CD14-positive monocyte (primary cell): ENCODE data around the gene SGCE. TPM values are rescaled to one million over a fixed set of nuclear protein-coding genes. Genes with fewer than 3 reads are reported as not detected.

Source experiments
- DNase-seq, 3 donors: peaks; one replicate each; pipeline ENCODE4 v3.0.0-alpha.2; 2011 to 2022
- H2AFZ ChIP-seq: 2 replicates; pipeline ENCODE4 v1.6.0; 2012; ENCODE audit warnings: mild to moderate bottlenecking, low read depth, low read length, inconsistent platforms; ENCODE audit not compliant: insufficient read depth, poor library complexity, severe bottlenecking
- H3K27ac ChIP-seq, 2 donors: 1 replicate in 1 of 2; 2 replicates in 1 of 2; pipeline ENCODE4 v1.5.1; 2012 to 2013; ENCODE audit warnings: low read length in 2 of 2, control low read depth in 1 of 2, inconsistent platforms in 1 of 2, low read depth in 1 of 2, mild to moderate bottlenecking in 1 of 2
- H3K27me3 ChIP-seq, 2 donors: one replicate each; pipeline versions ENCODE4 v1.6.0 to v1.6.1; 2011 to 2013; ENCODE audit warnings: low read length in 2 of 2; ENCODE audit not compliant: control insufficient read depth in 2 of 2, insufficient read depth in 2 of 2
- H3K36me3 ChIP-seq, 2 donors: replicated peaks in 1 of 2; 1 replicate in 1 of 2; 2 replicates in 1 of 2; pipeline versions ENCODE4 v1.5.1 to v1.6.1; 2012 to 2013; ENCODE audit warnings: low read length in 2 of 2, control low read depth in 1 of 2, inconsistent platforms in 1 of 2, mild to moderate bottlenecking in 1 of 2; ENCODE audit not compliant: insufficient read depth in 2 of 2, control insufficient read depth in 1 of 2
- H3K4me1 ChIP-seq, 2 donors: 1 replicate in 1 of 2; 2 replicates in 1 of 2; pipeline versions ENCODE4 v1.5.1 to v1.6.1; 2012 to 2013; ENCODE audit warnings: low read length in 2 of 2, control low read depth in 1 of 2, inconsistent platforms in 1 of 2, mild to moderate bottlenecking in 1 of 2, moderate library complexity in 1 of 2; ENCODE audit not compliant: insufficient read depth in 2 of 2, control insufficient read depth in 1 of 2
- H3K4me2 ChIP-seq: replicated peaks from 2 replicates; pipeline ENCODE3; 2012; ENCODE audit warnings: low read length, moderate library complexity, mild to moderate bottlenecking; ENCODE audit not compliant: poor library complexity, severe bottlenecking; ENCODE audit errors: extremely low read depth
- H3K4me3 ChIP-seq, 3 experiments: fragments of 200-600 bp in 1 of 3; sonication (generic) in 1 of 3; replicated peaks in 1 of 3; 1 replicate in 2 of 3; 2 replicates in 1 of 3; pipeline ENCODE4 v1.5.1; 2011 to 2013; ENCODE audit warnings: low read length in 3 of 3, mild to moderate bottlenecking in 3 of 3, control low read depth in 2 of 3, low read depth in 2 of 3, inconsistent platforms in 1 of 3, moderate library complexity in 1 of 3
- H3K79me2 ChIP-seq: 2 replicates; pipeline ENCODE4 v1.6.0; 2012; ENCODE audit warnings: mild to moderate bottlenecking, control low read depth, inconsistent platforms, low read length, moderate library complexity; ENCODE audit not compliant: insufficient read depth
- H3K9ac ChIP-seq: 2 replicates; pipeline ENCODE4 v1.6.0; 2017; ENCODE audit warnings: low read length, mild to moderate bottlenecking; ENCODE audit not compliant: insufficient read depth, poor library complexity, severe bottlenecking
- H3K9me3 ChIP-seq, 2 donors: replicated peaks in 1 of 2; 1 replicate in 1 of 2; 2 replicates in 1 of 2; pipeline versions ENCODE4 v1.5.1 to v1.6.1; 2012 to 2013; ENCODE audit warnings: low read length in 2 of 2, control low read depth in 1 of 2; ENCODE audit not compliant: control insufficient read depth in 1 of 2, insufficient read depth in 1 of 2
- H4K20me1 ChIP-seq: 2 replicates; pipeline ENCODE4 v1.6.0; 2012; ENCODE audit warnings: mild to moderate bottlenecking, low read length, control low read depth, moderate library complexity; ENCODE audit not compliant: insufficient read depth
- H3K27ac Mint-ChIP-seq, 7 donors: one replicate each; pipeline ENCODE4 v1.8.0; 2020; ENCODE audit warnings: mild to moderate bottlenecking in 7 of 7, mixed read lengths in 7 of 7, moderate library complexity in 6 of 7, inconsistent platforms in 2 of 7
- H3K27me3 Mint-ChIP-seq, 3 donors: one replicate each; pipeline ENCODE4 v1.8.0; 2021 to 2022; ENCODE audit warnings: low read depth in 3 of 3, mild to moderate bottlenecking in 3 of 3, mixed read lengths in 3 of 3, moderate library complexity in 3 of 3, inconsistent platforms in 1 of 3
- H3K36me3 Mint-ChIP-seq, 2 donors: one replicate each; pipeline ENCODE4 v1.8.0; 2020; ENCODE audit warnings: mixed read lengths in 2 of 2, inconsistent platforms in 1 of 2, mild to moderate bottlenecking in 1 of 2
- H3K4me1 Mint-ChIP-seq: one replicate; pipeline ENCODE4 v1.8.0; 2020; ENCODE audit warnings: mild to moderate bottlenecking, mixed read lengths
- H3K4me3 Mint-ChIP-seq, 2 donors: one replicate each; pipeline ENCODE4 v1.8.0; 2020; ENCODE audit warnings: mild to moderate bottlenecking in 2 of 2, mixed read lengths in 2 of 2, moderate library complexity in 1 of 2
- H3K9me3 Mint-ChIP-seq, 7 donors: one replicate each; pipeline ENCODE4 v1.8.0; 2020 to 2022; ENCODE audit warnings: mixed read lengths in 7 of 7, mild to moderate bottlenecking in 6 of 7, moderate library complexity in 6 of 7, inconsistent platforms in 2 of 7
- CTCF ChIP-seq: fragments of 200-600 bp; IDR thresholded peaks from one replicate; pipeline ENCODE4 v1.8.0; 2022; ENCODE audit warnings: antibody characterized with exemption, mild to moderate bottlenecking
- WGBS: methylation state at CpG from one replicate; pipeline ENCODE4 v1.1.5; 2013; ENCODE audit warnings: missing lambda C conversion rate; ENCODE audit not compliant: insufficient coverage; 5-methylcytosine and 5-hydroxymethylcytosine counted together
- intact Hi-C, 2 donors: fragments of 100-400 bp; cut with micrococcal nuclease; formaldehyde crosslinking; loops; one replicate each; pipeline versions ENCODE4 v1.15.0 to v1.15.1; 2023
- polyA plus RNA-seq, 3 donors: library from polyadenylated mRNA; depleted of rRNA in 1 of 3; unstranded in 2 of 3; stranded (reverse) in 1 of 3; fragments of 300-500 nt in 2 of 3; fragments of >200 nt in 1 of 3; fragmentation: Illumina TruSeq in 2 of 3; gene quantifications; 1 replicate in 2 of 3; 2 replicates in 1 of 3; pipeline ENCODE4 v1.2.3, GENCODE V29; 2012 to 2021

Gene SGCE
- polyA plus RNA-seq, 3 donors: not detected

DNA sequence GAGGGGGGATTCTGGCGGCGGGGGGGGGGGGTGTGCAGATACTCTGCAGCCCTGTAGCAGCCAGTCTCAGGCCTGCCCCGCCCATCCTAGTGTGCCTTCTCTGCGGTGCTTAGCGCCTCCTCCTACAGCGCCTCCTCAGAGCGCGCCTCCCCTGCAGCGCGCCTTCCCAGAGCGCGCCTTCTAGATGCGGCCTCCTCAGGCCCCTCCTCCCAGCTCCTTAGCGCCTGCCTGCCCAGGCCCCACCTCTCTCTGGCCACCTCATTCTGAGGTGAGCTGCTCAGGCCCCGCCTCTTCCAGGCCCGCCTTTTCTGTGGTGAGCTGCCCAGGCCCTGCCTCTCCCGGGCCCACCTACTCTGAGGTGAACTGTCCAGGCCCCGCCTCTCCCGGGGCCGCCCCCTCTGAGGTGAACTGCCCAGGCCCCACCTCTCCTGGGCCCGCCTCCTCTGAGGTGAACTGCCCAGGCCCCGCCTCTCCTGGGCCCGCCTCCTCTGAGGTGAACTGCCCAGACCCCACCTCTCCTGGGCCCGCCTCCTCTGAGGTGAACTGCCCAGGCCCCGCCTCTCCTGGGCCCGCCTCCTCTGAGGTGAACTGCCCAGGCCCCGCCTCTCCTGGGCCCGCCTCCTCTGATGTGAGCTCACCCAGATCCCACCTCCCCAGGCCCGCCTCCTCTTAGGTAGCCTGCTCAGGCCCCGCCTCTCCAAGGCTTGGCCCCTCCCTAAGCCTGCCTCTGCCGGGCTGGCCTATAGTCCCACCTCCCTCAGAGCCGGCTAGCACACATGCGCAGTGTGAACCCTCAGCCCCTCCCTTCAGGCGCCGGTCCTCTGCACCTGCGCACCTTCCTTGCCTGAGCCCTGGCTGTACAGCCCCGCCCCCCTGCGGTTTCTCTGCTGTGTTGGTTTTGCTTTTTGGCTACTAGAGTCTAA, 2.1 kb upstream of the SGCE start:
- H3K9ac ChIP-seq: no peak overlapping the region
- intact Hi-C loops: no loop called here
- peaks cover 26 to 43% of the 10 kb centered on the region in 2 donors for H3K27me3 ChIP-seq
- Mint-ChIP-seq H3K4me3 (peak overlapping the region; percentile 81 to 89), H3K9me3 (peaks cover 3 to 25% (median 13%) of the 10 kb centered on the region in 7 donors), H3K36me3 (peaks cover 0 to 4% of the 10 kb centered on the region in 2 donors), H3K4me1 (peaks cover 29% of the 10 kb centered on the region), H3K27me3 (peaks cover 38 to 40% (median 38%) of the 10 kb centered on the region in 3 donors), H3K27ac (peak overlapping the region in 1 of 7 donors; percentile 50)
- peaks cover 34 to 40% of the 10 kb centered on the region in 2 donors for H3K4me1 ChIP-seq
- peak overlapping the region; percentile 75 for H2AFZ ChIP-seq
- no peak overlapping the region for H3K27ac ChIP-seq
- H3K36me3 ChIP-seq: no peaks in the 10 kb centered on the region
- H4K20me1 ChIP-seq: no peaks in the 10 kb centered on the region
- H3K4me2 ChIP-seq: peak overlapping the region; percentile 73
- H3K79me2 ChIP-seq: no peaks in the 10 kb centered on the region
- peak; percentile 86 to 90 (median 89) for DNase-seq
- 51% methylated on average over 24 of the region's 38 CpGs for WGBS
- H3K4me3 ChIP-seq: peak overlapping the region; percentile 22 to 75 (median 53)
- no peak for TF ChIP-seq CTCF
- H3K9me3 ChIP-seq: peaks cover 16 to 30% of the 10 kb centered on the region in 2 donors

DNA sequence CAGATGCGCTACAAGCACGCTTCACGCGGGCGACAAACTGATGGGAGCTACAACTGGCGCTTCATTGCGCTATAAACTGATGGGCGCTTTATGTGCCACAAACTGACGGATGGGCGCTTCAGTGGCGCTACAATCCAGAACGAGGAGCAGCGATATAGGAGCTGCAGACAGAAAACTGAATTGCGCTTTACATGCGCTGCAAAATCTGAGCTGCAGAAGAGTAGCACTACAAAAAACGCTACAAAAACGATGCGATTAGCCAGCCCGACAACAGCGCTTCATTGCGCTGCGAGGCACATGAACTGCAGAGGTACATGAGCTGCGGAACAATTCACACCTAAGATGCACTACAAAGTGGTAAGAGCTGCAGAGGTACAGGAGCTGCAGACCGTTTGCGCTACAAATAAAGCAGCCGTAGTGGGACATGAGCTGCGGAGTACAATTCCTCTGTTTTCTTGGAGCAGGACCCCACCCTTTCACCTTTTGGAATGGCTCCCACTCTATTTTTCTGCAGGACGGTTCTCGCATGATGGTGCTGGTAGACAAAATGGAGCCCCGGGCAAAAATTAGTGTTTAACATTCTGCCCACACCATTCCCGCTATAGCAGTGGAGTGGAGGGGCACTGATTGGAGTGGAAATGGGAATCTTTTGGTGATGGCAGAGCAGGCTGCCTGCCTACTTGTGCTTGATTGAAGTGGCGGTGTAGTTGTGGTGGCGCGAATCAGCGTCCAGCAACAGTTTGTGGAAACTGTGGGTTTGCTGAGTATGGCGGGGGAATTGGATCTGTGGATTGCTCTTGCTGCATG, 1.2 kb upstream of the SGCE start:
- no peaks in the 10 kb centered on the region for H3K79me2 ChIP-seq
- no peak for DNase-seq
- H3K27ac ChIP-seq: no peak overlapping the region
- no peak overlapping the region for H3K9ac ChIP-seq
- peak overlapping the region in 2 of 3 experiments; percentile 53 to 75 for H3K4me3 ChIP-seq
- peak overlapping the region in 3 of 7 donors; percentile 3 to 26 (median 9) for H3K27ac Mint-ChIP-seq
- WGBS: 45% methylated on average over 33 of the region's 36 CpGs
- H3K4me1 ChIP-seq: peaks cover 34 to 40% of the 10 kb centered on the region in 2 donors
- H3K36me3 Mint-ChIP-seq: peaks cover 0 to 4% of the 10 kb centered on the region in 2 donors
- H4K20me1 ChIP-seq: no peaks in the 10 kb centered on the region
- peak overlapping the region; percentile 73 for H3K4me2 ChIP-seq
- H3K4me1 Mint-ChIP-seq: peaks cover 29% of the 10 kb centered on the region
- H3K4me3 Mint-ChIP-seq: peak overlapping the region; percentile 81 to 89
- no peaks in the 10 kb centered on the region for H3K36me3 ChIP-seq
- peaks cover 40 to 48% (median 43%) of the 10 kb centered on the region in 3 donors for H3K27me3 Mint-ChIP-seq
- peak overlapping the region; percentile 75 for H2AFZ ChIP-seq
- TF ChIP-seq CTCF: no peak
- intact Hi-C loops: no loop called here
- H3K9me3 ChIP-seq: peaks cover 16 to 30% of the 10 kb centered on the region in 2 donors
- peaks cover 33 to 52% of the 10 kb centered on the region in 2 donors for H3K27me3 ChIP-seq
- peaks cover 3 to 25% (median 13%) of the 10 kb centered on the region in 7 donors for H3K9me3 Mint-ChIP-seq
